Measurements from ENCODE around the gene TSFM. TPM values are rescaled to one million over a fixed set of nuclear protein-coding genes. Genes with fewer than 3 reads are reported as not detected.
A peak's percentile ranks its signal among the peaks of the same experiment; 100 is the strongest.

The TSFM gene
- total and polyA plus RNA-seq, 2 of the 13 experiments (the other 11 are each of a cell fraction or from before 2014, with no cell fraction given), result 29.8 to 68.3 TPM

- no peak for TF ChIP-seq MYNN (CRISPR knock-in tag; IDR thresholded peaks at IDR 0.05; ENCODE audit: low read depth)
- no peak for TF ChIP-seq E2F5 (CRISPR knock-in tag; conservative IDR thresholded peaks at IDR 0.05)
- TF ChIP-seq ZNF563 (CRISPR knock-in tag; IDR thresholded peaks at IDR 0.05), result 0 out of 2 replicates have a peak, but pooled peaks have one; percentile 32
- TF ChIP-seq TFDP1 (CRISPR knock-in tag; IDR thresholded peaks at IDR 0.05; ENCODE audit: borderline replicate concordance), result peak; percentile 43; the same call in 1 of the 2 replicates
- TF ChIP-seq NR2F2 (IDR thresholded peaks at IDR 0.05; ENCODE audit: borderline replicate concordance, low read depth), result 0 out of 2 replicates have a peak, but pooled peaks have one; percentile 25
- 0 out of 2 replicates have a peak, but pooled peaks have one; percentile 11 for TF ChIP-seq HDAC2 (CRISPR knock-in tag; IDR thresholded peaks at IDR 0.05)
- peak; percentile 22; the same call in 1 of the 2 replicates for TF ChIP-seq ZNF710 (CRISPR knock-in tag; IDR thresholded peaks at IDR 0.05; ENCODE audit: borderline replicate concordance)
- peak; percentile 96 for TF ChIP-seq CREM (IDR thresholded peaks at IDR 0.05)
- TF ChIP-seq CREM (CRISPR knock-in tag; IDR thresholded peaks at IDR 0.05), result no peak; the same call in 1 of the 2 replicates
- TF ChIP-seq ZNF143 (CRISPR knock-in tag; IDR thresholded peaks at IDR 0.05), result no peak
- TF ChIP-seq KLF16 (CRISPR knock-in tag; IDR thresholded peaks at IDR 0.05), result peak in 1 of 2 experiments; percentile 57; a peak in 1 of 4 replicates
- TF ChIP-seq PLRG1 (conservative IDR thresholded peaks at IDR 0.05), result no peak
- TF ChIP-seq ASH2L (IDR thresholded peaks at IDR 0.05; ENCODE audit: insufficient read length, low read depth, low read length), result peak; percentile 71
- TF ChIP-seq ZNF18 (CRISPR knock-in tag; IDR thresholded peaks at IDR 0.05; ENCODE audit: insufficient replicate concordance), result peak; percentile 78
- no peak for TF ChIP-seq ZNF747 (CRISPR knock-in tag; IDR thresholded peaks at IDR 0.05; ENCODE audit: borderline replicate concordance)
- TF ChIP-seq BRF2 (CRISPR knock-in tag; IDR thresholded peaks at IDR 0.05), result no peak
- no peak for TF ChIP-seq TCF7L2 (IDR thresholded peaks at IDR 0.05; ENCODE audit: low read depth, low read length)
- no peak for TF ChIP-seq HOXD1 (CRISPR knock-in tag; IDR thresholded peaks at IDR 0.05)
- peak; percentile 31 for TF ChIP-seq POGZ (CRISPR knock-in tag; IDR thresholded peaks at IDR 0.05)
- TF ChIP-seq HINFP (CRISPR knock-in tag; IDR thresholded peaks at IDR 0.05; ENCODE audit: low read depth), result no peak
- 0 out of 2 replicates have a peak, but pooled peaks have one; percentile 25 for TF ChIP-seq MED1 (CRISPR knock-in tag; IDR thresholded peaks at IDR 0.05)
These were observed 37.7 kb upstream of the TSFM start, which contains the start of gene TSPAN31 (continued) for GRCh38 chr12:57744777-57745484.
